HEK293 (cell line): ENCODE data around the gene ITGA7.

Experiments
- AEBP2 ChIP-seq: fragments of 450-650 bp; formaldehyde crosslinking; IDR thresholded peaks from 2 replicates; pipeline ENCODE4 v1.5.1; 2016; ENCODE audit warnings: missing biosample characterization, missing genetic modification characterization, borderline replicate concordance
- REPIN1 ChIP-seq: fragments of 450-650 bp; formaldehyde crosslinking; IDR thresholded peaks from 2 replicates; pipeline ENCODE4 v1.5.1; 2017; ENCODE audit warnings: missing biosample characterization, missing genetic modification characterization, low read depth
- REST ChIP-seq: fragments of 450-650 bp; formaldehyde crosslinking; IDR thresholded peaks from 2 replicates; pipeline ENCODE4 v1.5.1; 2016; ENCODE audit warnings: missing biosample characterization, missing genetic modification characterization
- ZBTB26 ChIP-seq: fragments of 450-650 bp; formaldehyde crosslinking; optimal IDR thresholded peaks from 2 replicates; pipeline ENCODE3; 2016; ENCODE audit warnings: missing biosample characterization, mild to moderate bottlenecking, missing genetic modification characterization
- ZBTB44 ChIP-seq: fragments of 450-650 bp; IDR thresholded peaks from 2 replicates; pipeline ENCODE4 v1.5.1; 2018; ENCODE audit warnings: missing biosample characterization, mild to moderate bottlenecking, missing genetic modification characterization
- ZNF112 ChIP-seq: fragments of 450-650 bp; formaldehyde crosslinking; IDR thresholded peaks from 2 replicates; pipeline ENCODE4 v1.5.0; 2017; ENCODE audit warnings: missing biosample characterization, missing genetic modification characterization
- ZNF121 ChIP-seq: fragments of 450-650 bp; formaldehyde crosslinking; IDR thresholded peaks from 2 replicates; pipeline ENCODE4 v1.5.1; 2016; ENCODE audit warnings: missing biosample characterization, missing genetic modification characterization
- ZNF146 ChIP-seq: fragments of 450-650 bp; formaldehyde crosslinking; IDR thresholded peaks from 2 replicates; pipeline ENCODE4 v1.5.1; 2016; ENCODE audit warnings: missing biosample characterization, missing genetic modification characterization
- ZNF335 ChIP-seq: fragments of 450-650 bp; formaldehyde crosslinking; conservative IDR thresholded peaks from 2 replicates; pipeline ENCODE4 v1.5.1; 2016; ENCODE audit warnings: missing biosample characterization, missing genetic modification characterization
- ZNF394 ChIP-seq: fragments of 450-650 bp; formaldehyde crosslinking; IDR thresholded peaks from 2 replicates; pipeline ENCODE4 v1.5.1; 2016; ENCODE audit warnings: missing biosample characterization, missing genetic modification characterization, mild to moderate bottlenecking, moderate library complexity, borderline replicate concordance
- ZNF398 ChIP-seq: fragments of 450-650 bp; formaldehyde crosslinking; IDR thresholded peaks from 2 replicates; pipeline ENCODE4 v1.5.1; 2017; ENCODE audit warnings: missing biosample characterization, missing genetic modification characterization
- ZNF513 ChIP-seq: fragments of 450-650 bp; IDR thresholded peaks from 2 replicates; pipeline ENCODE4 v1.5.1; 2018; ENCODE audit warnings: missing biosample characterization, missing genetic modification characterization
- ZNF530 ChIP-seq: fragments of 450-650 bp; formaldehyde crosslinking; IDR thresholded peaks from 2 replicates; pipeline ENCODE4 v1.5.1; 2016; ENCODE audit warnings: low read depth, missing biosample characterization, missing genetic modification characterization
- ZNF585B ChIP-seq: fragments of 450-650 bp; formaldehyde crosslinking; IDR thresholded peaks from 2 replicates; pipeline ENCODE4 v1.5.1; 2016; ENCODE audit warnings: missing biosample characterization, missing genetic modification characterization
- ZNF596 ChIP-seq: fragments of 450-650 bp; IDR thresholded peaks from 2 replicates; pipeline ENCODE4 v1.5.0; 2018; ENCODE audit warnings: missing biosample characterization, mild to moderate bottlenecking, missing genetic modification characterization, moderate library complexity
- ZNF664 ChIP-seq: fragments of 450-650 bp; formaldehyde crosslinking; IDR thresholded peaks from 2 replicates; pipeline ENCODE4 v1.5.1; 2016; ENCODE audit warnings: missing biosample characterization, missing genetic modification characterization
- ZNF704 ChIP-seq: fragments of 450-650 bp; formaldehyde crosslinking; IDR thresholded peaks from 2 replicates; pipeline ENCODE4 v1.5.1; 2016; ENCODE audit warnings: missing biosample characterization, missing genetic modification characterization
- ZNF830 ChIP-seq: fragments of 450-650 bp; IDR thresholded peaks from 2 replicates; pipeline ENCODE4 v1.5.0; 2018; ENCODE audit warnings: missing biosample characterization, missing genetic modification characterization, low read depth, mild to moderate bottlenecking, moderate library complexity
- ZSCAN18 ChIP-seq: fragments of 450-650 bp; formaldehyde crosslinking; IDR thresholded peaks from 2 replicates; pipeline ENCODE4 v1.5.1; 2016; ENCODE audit warnings: missing biosample characterization, missing genetic modification characterization
- ZSCAN5A ChIP-seq: fragments of 450-650 bp; formaldehyde crosslinking; IDR thresholded peaks from 2 replicates; pipeline ENCODE4 v1.5.1; 2016; ENCODE audit warnings: missing biosample characterization, missing genetic modification characterization

Gene ITGA7

GRCh38 chr12:55728939-55729818 lies 21.5 kb upstream of the ITGA7 start, which contains the start of gene CD63 (continued):
- TF ChIP-seq ZBTB44 (tag by site-specific recombination), result 0 out of 2 replicates have a peak, but pooled peaks have one; percentile 35
- no peak for TF ChIP-seq ZNF112
- no peak for TF ChIP-seq ZSCAN18 (tag by site-specific recombination)
- TF ChIP-seq ZBTB26 (tag by site-specific recombination), result peak; percentile 41
- TF ChIP-seq ZNF585B, result no peak
- TF ChIP-seq ZNF664 (tag by site-specific recombination), result no peak
- TF ChIP-seq ZNF121 (tag by site-specific recombination), result peak; percentile 26; the same call in 1 of the 2 replicates
- TF ChIP-seq ZNF398 (tag by site-specific recombination), result peak; percentile 74
- TF ChIP-seq ZNF394 (tag by site-specific recombination), result peak; percentile 91
- TF ChIP-seq ZNF335 (tag by site-specific recombination), result peak; percentile 75
- no peak for TF ChIP-seq ZNF830 (tag by site-specific recombination)
- no peak for TF ChIP-seq REST (tag by site-specific recombination)
- no peak for TF ChIP-seq ZNF530 (tag by site-specific recombination)
- no peak for TF ChIP-seq AEBP2
- TF ChIP-seq ZSCAN5A (tag by site-specific recombination), result no peak
- TF ChIP-seq ZNF513, result no peak
- no peak for TF ChIP-seq REPIN1 (tag by site-specific recombination)
- peak; percentile 32; the same call in 1 of the 2 replicates for TF ChIP-seq ZNF704 (tag by site-specific recombination)
- no peak for TF ChIP-seq ZNF596 (tag by site-specific recombination)
- TF ChIP-seq ZNF146 (tag by site-specific recombination), result no peak
